Esophagus muscularis mucosa (tissue), 4 donors: Measurements from ENCODE around the gene TCTN1.

Source experiments
- EP300 ChIP-seq: sonication (generic); formaldehyde crosslinking; IDR thresholded peaks from one replicate; pipeline ENCODE4 v1.6.1; 2017; ENCODE audit warnings: antibody characterized with exemption
- POLR2A ChIP-seq: fragments of 450-650 bp; IDR thresholded peaks from one replicate; pipeline ENCODE4 v1.6.1; 2017; ENCODE audit warnings: antibody characterized with exemption, moderate library complexity, mild to moderate bottlenecking, low read depth
- POLR2AphosphoS5 ChIP-seq, 2 donors: sonication (generic); formaldehyde crosslinking; IDR thresholded peaks; one replicate each; pipeline ENCODE4 v1.6.1; 2017; ENCODE audit warnings: antibody characterized with exemption in 2 of 2
- TF ChIP-seq, protein P1 (sequence below), 3 experiments: fragments of 200-600 bp in 2 of 3; fragments of 450-650 bp in 1 of 3; sonication (generic) in 2 of 3; IDR thresholded peaks; one replicate each; pipeline ENCODE4 v1.5.1; 2017 to 2019; ENCODE audit warnings: antibody characterized with exemption in 3 of 3, mild to moderate bottlenecking in 2 of 3, moderate library complexity in 1 of 3

DNA sequence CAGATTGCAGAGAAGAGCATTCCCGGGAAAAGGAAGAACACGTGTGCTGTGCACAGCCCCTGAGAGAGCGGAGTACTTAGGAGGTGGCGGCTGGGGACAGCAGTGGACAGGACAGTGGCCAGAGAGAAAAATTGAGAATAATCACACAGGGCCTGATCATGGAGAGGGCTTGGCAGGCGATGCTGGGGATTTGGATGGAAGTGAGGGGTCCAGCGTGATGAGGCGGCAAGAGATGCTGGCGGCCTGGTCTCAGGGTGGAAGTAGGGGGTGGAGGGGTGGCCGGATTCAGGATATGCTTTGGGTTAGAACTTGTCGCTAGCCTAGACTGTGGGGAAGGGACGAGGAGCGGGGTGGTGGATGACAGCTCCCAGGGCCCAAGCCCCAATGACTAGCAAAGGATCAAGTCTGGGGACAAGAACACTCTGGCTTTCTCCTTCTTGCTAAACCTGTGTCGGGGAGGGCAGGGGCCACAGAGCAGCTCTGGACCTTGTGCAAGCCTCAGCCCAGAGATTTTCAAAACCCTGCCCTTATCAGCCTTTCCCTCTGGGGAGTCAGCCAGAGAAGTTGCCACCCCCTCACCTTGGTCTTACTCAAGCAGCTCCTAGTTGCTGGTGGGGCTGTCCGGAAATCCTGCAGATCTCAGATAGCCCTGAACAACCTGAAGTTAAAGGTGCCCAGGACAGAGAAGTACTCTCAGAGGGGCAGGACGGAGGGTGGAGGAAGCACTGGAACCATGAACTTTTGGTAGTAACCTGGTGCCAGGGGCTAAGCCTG lies 73.7 kb downstream of the TCTN1 start:
- TF ChIP-seq, protein P1, sequence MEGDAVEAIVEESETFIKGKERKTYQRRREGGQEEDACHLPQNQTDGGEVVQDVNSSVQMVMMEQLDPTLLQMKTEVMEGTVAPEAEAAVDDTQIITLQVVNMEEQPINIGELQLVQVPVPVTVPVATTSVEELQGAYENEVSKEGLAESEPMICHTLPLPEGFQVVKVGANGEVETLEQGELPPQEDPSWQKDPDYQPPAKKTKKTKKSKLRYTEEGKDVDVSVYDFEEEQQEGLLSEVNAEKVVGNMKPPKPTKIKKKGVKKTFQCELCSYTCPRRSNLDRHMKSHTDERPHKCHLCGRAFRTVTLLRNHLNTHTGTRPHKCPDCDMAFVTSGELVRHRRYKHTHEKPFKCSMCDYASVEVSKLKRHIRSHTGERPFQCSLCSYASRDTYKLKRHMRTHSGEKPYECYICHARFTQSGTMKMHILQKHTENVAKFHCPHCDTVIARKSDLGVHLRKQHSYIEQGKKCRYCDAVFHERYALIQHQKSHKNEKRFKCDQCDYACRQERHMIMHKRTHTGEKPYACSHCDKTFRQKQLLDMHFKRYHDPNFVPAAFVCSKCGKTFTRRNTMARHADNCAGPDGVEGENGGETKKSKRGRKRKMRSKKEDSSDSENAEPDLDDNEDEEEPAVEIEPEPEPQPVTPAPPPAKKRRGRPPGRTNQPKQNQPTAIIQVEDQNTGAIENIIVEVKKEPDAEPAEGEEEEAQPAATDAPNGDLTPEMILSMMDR (IDR thresholded peaks at IDR 0.05): no peak
- TF ChIP-seq POLR2AphosphoS5 (IDR thresholded peaks at IDR 0.05): no peak
- no peak for TF ChIP-seq POLR2A
- no peak for TF ChIP-seq EP300
